BE2C (cell line): ENCODE measurements around the gene CCDC138.

Experiments used
- DNase-seq: peaks from one replicate; pipeline ENCODE4 v3.0.0-alpha.2; 2020
- H3K27me3 ChIP-seq: fragments of 250-450 bp; sonication (Bioruptor Pico); 2 replicates; pipeline ENCODE4 v1.5.1; 2020; ENCODE audit warnings: mild to moderate bottlenecking
- H3K36me3 ChIP-seq: fragments of 250-450 bp; sonication (Bioruptor Pico); 2 replicates; pipeline ENCODE4 v1.5.1; 2020; ENCODE audit warnings: mild to moderate bottlenecking
- H3K4me1 ChIP-seq: fragments of 250-450 bp; sonication (Bioruptor Pico); 2 replicates; pipeline ENCODE4 v1.5.1; 2020
- H3K4me3 ChIP-seq: 2 replicates; pipeline ENCODE4 v1.5.1; 2011; ENCODE audit warnings: low read depth, low read length
- H3K9me3 ChIP-seq: fragments of 250-450 bp; sonication (Bioruptor Pico); 2 replicates; pipeline ENCODE4 v1.5.1; 2020
- TF ChIP-seq, protein P1 (sequence below): IDR thresholded peaks from 2 replicates; pipeline ENCODE4 v1.5.1; 2012; ENCODE audit warnings: mild to moderate bottlenecking, low read depth, low read length

Gene CCDC138

DNA sequence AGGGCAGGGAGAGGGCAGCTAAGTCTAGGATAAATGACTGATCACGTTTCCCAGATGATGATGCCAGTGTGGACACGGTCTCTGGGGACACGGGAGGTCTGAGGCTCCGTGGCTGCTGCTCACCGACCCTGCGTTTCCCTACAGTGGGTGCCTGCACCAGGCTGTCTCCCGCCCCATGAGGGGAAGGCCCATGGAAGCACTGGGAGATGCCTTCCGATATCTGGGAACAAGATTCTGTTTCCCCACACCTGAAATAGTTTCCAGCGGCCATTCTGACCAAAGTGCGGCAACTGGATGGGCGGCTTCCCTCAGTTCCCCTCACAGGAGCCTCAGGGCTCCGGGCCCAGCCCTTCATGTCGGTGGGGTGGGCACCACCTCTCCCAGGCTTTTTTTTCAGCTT lies 119.3 kb downstream of the CCDC138 start:
- no peaks in the 10 kb centered on the region for H3K36me3 ChIP-seq
- no peaks in the 10 kb centered on the region for H3K27me3 ChIP-seq
- no peaks in the 10 kb centered on the region for H3K4me1 ChIP-seq
- H3K4me3 ChIP-seq = no peak overlapping the region
- TF ChIP-seq, protein P1, sequence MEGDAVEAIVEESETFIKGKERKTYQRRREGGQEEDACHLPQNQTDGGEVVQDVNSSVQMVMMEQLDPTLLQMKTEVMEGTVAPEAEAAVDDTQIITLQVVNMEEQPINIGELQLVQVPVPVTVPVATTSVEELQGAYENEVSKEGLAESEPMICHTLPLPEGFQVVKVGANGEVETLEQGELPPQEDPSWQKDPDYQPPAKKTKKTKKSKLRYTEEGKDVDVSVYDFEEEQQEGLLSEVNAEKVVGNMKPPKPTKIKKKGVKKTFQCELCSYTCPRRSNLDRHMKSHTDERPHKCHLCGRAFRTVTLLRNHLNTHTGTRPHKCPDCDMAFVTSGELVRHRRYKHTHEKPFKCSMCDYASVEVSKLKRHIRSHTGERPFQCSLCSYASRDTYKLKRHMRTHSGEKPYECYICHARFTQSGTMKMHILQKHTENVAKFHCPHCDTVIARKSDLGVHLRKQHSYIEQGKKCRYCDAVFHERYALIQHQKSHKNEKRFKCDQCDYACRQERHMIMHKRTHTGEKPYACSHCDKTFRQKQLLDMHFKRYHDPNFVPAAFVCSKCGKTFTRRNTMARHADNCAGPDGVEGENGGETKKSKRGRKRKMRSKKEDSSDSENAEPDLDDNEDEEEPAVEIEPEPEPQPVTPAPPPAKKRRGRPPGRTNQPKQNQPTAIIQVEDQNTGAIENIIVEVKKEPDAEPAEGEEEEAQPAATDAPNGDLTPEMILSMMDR = no peak
- H3K9me3 ChIP-seq = no peaks in the 10 kb centered on the region
- DNase-seq = no peak

DNA sequence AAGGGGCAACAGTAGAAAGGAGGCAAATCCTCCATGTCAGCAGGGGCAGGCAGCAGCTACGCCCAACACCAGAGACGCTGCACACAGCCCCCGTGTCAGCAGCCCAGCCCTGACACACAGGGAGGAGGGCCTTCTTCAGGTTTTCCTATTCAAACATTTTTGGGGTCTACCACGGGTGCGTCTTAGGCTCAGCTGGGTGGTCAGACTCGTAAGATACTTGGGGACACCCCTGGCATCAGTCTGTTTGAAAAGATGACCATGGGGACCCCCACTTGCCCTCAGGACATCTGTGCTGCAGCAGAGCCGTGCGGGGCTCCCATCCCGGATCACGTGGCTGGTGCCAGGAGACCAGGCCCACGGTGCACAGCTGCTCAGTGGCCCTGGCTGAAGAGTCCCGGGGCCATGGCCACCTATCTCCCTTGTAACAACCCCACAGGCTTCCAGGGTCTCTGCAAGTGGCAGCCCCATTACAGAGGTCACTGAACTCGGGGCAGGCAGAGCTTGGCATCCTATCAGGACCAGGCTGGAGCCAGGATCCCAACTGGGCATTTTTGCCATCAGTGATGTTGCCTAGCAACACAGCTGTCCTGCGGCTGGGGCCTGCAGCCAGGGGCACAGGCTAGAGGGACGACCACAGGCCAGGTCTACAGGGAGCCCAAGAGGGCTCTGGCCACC lies 120.0 kb downstream of the CCDC138 start:
- H3K4me3 ChIP-seq = no peak overlapping the region
- no peaks in the 10 kb centered on the region for H3K9me3 ChIP-seq
- TF ChIP-seq, protein P1 = no peak
- no peaks in the 10 kb centered on the region for H3K4me1 ChIP-seq
- no peak for DNase-seq
- H3K27me3 ChIP-seq = no peaks in the 10 kb centered on the region
- no peaks in the 10 kb centered on the region for H3K36me3 ChIP-seq

DNA sequence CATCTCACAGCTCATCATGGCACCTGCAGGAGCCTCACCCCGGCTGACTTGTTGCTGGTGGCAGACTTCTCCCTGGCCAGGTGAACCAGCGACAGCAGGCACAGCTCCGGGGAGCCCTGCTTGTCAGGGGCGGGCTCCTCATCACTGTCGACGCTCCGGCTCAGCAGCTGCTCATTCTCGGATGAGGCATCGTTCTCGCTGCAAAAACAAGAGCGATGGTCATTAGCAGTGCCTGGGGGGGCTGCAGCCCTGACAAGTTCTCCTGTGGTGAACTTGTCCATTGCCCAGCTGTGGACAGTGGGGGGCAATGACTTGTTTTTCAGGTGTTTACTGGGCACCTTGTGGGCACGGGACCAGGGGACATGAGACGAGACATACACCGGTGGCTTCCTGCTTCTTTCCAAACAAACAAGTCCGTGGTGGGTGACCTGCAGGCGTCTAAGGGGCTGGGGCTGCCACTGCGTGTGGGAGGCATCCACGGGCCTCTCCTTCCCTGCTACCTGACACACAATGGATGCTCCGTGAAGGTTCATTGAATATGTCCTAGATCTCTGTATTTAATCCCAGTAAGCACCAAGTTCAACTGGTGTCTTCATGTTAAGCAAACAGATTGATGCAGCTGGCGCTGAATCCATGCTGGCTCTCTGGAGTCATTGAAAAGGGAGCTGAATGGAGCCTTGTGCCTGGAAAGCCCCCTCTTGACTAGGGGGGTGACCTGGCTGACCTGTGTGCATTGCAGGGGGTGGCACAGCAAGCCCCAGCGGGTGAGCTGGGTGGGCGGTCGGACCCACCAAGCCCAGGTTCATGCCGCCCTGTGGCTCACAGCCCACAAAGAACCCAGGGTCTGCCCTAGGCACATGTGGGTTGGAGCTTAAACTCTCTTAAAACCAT lies 121.5 kb downstream of the CCDC138 start:
- H3K9me3 ChIP-seq = no peaks in the 10 kb centered on the region
- H3K4me3 ChIP-seq = no peak overlapping the region
- H3K27me3 ChIP-seq = no peaks in the 10 kb centered on the region
- H3K36me3 ChIP-seq = no peaks in the 10 kb centered on the region
- DNase-seq = no peak
- no peaks in the 10 kb centered on the region for H3K4me1 ChIP-seq
- TF ChIP-seq, protein P1 = no peak

DNA sequence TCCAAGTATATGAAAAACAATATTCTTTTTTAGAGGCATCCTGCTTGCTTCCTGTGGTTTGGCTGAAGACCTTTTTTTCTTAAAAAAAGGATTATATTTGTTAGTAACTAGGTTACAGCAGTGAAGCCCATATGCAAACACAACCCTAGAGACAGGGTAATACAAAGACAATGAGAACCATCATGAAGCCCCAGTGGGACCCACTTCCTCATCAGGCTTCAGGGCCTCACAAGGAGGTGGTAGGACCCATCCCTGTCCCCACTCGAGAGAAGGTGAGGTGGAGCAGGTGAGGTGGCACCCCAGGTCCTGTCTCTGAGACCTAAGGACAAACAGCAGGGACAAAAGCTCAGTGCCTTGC lies 122.1 kb downstream of the CCDC138 start:
- DNase-seq = no peak

DNA sequence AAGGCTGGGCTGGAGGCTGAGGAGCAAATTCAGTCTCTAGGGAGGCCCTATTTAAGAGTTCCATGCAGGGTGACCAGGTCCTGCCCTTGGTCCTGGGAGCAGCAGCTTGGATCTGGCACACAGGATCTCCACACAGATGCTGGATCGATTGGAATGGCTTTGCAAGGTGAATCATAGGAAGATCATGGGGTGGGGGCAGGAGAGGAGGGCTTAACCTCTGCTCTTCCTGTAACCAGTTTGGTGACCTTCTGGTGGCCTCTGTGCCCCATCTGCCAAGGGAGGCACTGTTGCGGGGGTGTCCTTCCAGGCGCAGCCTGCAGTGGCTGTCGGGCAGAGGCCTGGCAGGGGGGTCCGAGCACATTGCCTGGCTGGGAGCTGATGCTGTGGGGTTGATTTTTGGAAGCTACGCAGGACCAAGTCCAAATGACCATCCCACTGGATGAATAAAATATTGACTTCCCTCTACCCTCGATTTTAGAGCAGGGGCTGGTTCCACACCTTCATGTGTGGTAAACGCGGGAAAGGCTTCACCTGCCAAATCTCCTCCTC lies 122.8 kb downstream of the CCDC138 start:
- Histone ChIP-seq H3K36me3 (no peaks in the 10 kb centered on the region), H3K27me3 (no peaks in the 10 kb centered on the region), H3K9me3 (no peaks in the 10 kb centered on the region), H3K4me3 (no peak overlapping the region), H3K4me1 (no peaks in the 10 kb centered on the region)
- TF ChIP-seq, protein P1 = no peak
- DNase-seq = no peak

More for the DNA sequence above, 122.1 kb downstream of the CCDC138 start:
- Histone ChIP-seq H3K27me3 (no peaks in the 10 kb centered on the region), H3K4me1 (no peaks in the 10 kb centered on the region), H3K36me3 (no peaks in the 10 kb centered on the region), H3K9me3 (no peaks in the 10 kb centered on the region), H3K4me3 (no peak overlapping the region)
- TF ChIP-seq, protein P1 = no peak
